ENCODE data around the gene MAPK6.

DNA sequence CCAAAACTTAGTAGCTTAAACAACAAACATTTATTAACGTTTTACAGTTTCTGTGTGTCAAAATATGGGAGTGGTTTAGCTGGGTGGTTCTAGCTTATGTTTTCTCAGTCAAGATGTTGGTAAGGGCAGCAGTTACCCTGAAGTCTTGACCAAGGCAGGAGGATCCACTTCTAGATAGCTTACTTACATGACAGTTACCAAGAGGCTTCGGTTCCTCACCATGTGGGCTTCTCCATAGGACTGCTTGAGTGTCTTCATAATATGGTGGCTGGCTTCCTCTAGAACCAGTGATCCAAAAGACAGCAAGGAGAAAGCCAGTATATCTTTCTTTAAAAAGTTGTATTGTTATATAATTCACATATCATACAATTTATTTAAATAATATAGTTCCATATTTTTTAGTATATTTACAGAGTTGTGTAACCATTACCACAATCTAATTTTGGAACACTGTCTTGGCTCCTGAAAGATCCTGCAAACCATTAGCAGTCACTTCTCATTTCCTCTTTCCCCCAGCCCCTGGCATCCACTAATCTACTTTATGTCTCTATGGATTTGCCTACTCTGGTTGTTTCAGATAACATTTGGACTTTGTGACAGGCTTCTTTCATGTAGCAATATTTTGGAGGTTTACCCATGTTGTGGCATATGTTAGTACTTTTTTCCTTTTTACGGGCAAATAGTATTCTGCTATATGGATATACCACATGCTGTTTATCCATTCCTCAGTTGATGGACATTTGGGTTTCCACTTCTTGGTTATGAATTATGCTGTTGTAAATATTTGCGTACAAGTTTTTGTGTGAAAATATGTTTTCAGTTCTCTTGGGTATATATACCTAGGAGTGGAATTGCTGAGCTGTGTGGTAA, 33.3 kb downstream of the MAPK6 start:
- TF ChIP-seq, protein P1, sequence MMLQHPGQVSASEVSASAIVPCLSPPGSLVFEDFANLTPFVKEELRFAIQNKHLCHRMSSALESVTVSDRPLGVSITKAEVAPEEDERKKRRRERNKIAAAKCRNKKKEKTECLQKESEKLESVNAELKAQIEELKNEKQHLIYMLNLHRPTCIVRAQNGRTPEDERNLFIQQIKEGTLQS (CRISPR knock-in tag; conservative IDR thresholded peaks at IDR 0.05), result no peak
- TF ChIP-seq, protein P2, sequence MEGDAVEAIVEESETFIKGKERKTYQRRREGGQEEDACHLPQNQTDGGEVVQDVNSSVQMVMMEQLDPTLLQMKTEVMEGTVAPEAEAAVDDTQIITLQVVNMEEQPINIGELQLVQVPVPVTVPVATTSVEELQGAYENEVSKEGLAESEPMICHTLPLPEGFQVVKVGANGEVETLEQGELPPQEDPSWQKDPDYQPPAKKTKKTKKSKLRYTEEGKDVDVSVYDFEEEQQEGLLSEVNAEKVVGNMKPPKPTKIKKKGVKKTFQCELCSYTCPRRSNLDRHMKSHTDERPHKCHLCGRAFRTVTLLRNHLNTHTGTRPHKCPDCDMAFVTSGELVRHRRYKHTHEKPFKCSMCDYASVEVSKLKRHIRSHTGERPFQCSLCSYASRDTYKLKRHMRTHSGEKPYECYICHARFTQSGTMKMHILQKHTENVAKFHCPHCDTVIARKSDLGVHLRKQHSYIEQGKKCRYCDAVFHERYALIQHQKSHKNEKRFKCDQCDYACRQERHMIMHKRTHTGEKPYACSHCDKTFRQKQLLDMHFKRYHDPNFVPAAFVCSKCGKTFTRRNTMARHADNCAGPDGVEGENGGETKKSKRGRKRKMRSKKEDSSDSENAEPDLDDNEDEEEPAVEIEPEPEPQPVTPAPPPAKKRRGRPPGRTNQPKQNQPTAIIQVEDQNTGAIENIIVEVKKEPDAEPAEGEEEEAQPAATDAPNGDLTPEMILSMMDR (IDR thresholded peaks at IDR 0.05), result no peak
- no peak for TF ChIP-seq ZNF423 (CRISPR knock-in tag; IDR thresholded peaks at IDR 0.05)
- TF ChIP-seq, protein P3, sequence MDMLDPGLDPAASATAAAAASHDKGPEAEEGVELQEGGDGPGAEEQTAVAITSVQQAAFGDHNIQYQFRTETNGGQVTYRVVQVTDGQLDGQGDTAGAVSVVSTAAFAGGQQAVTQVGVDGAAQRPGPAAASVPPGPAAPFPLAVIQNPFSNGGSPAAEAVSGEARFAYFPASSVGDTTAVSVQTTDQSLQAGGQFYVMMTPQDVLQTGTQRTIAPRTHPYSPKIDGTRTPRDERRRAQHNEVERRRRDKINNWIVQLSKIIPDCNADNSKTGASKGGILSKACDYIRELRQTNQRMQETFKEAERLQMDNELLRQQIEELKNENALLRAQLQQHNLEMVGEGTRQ (CRISPR knock-in tag; IDR thresholded peaks at IDR 0.05), result no peak
- TF ChIP-seq NR2C2 (CRISPR knock-in tag; IDR thresholded peaks at IDR 0.05), result no peak
- TF ChIP-seq JUN (CRISPR knock-in tag; IDR thresholded peaks at IDR 0.05), result no peak
- TF ChIP-seq CREB1 (CRISPR knock-in tag; IDR thresholded peaks at IDR 0.05), result no peak
- no peak for TF ChIP-seq NR3C1 (CRISPR knock-in tag; conservative IDR thresholded peaks at IDR 0.05; ENCODE audit: low read depth)
- TF ChIP-seq, protein P4, sequence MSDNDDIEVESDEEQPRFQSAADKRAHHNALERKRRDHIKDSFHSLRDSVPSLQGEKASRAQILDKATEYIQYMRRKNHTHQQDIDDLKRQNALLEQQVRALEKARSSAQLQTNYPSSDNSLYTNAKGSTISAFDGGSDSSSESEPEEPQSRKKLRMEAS (CRISPR knock-in tag; IDR thresholded peaks at IDR 0.05), result no peak
- TF ChIP-seq IRF2 (CRISPR knock-in tag; IDR thresholded peaks at IDR 0.05; ENCODE audit: borderline replicate concordance, low read depth), result no peak
- TF ChIP-seq, protein P5, sequence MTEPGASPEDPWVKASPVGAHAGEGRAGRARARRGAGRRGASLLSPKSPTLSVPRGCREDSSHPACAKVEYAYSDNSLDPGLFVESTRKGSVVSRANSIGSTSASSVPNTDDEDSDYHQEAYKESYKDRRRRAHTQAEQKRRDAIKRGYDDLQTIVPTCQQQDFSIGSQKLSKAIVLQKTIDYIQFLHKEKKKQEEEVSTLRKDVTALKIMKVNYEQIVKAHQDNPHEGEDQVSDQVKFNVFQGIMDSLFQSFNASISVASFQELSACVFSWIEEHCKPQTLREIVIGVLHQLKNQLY (CRISPR knock-in tag; IDR thresholded peaks at IDR 0.05), result no peak
- TF ChIP-seq FOXK1 (CRISPR knock-in tag; IDR thresholded peaks at IDR 0.05), result no peak
- no peak for TF ChIP-seq ZNF396 (CRISPR knock-in tag; IDR thresholded peaks at IDR 0.05; ENCODE audit: borderline replicate concordance)

Measured in WTC11 (cell line).